Karpas-422 (cell line): ENCODE results near the gene ZNF726. TPM values are rescaled to one million over a fixed set of nuclear protein-coding genes. Genes with fewer than 3 reads are reported as not detected.
"Not testable (repeated sequence)": the region's sequence is repeated elsewhere in the genome, so short reads cannot be mapped to it uniquely, and the experiment has no call there.

Experiments used
- DNase-seq: peaks from one replicate; pipeline ENCODE4 v3.0.0-alpha.2; 2015
- H2AFZ ChIP-seq: fragments of 200-600 bp; sonication (generic); 2 replicates; pipeline ENCODE4 v1.6.1; 2014; ENCODE audit warnings: antibody characterized with exemption, low read length, mixed read lengths
- H3K27ac ChIP-seq: fragments of 200-600 bp; sonication (generic); 2 replicates; pipeline ENCODE4 v1.5.1; 2014; ENCODE audit warnings: mild to moderate bottlenecking, low read length, moderate library complexity
- H3K27me3 ChIP-seq: fragments of 200-600 bp; sonication (generic); 2 replicates; pipeline ENCODE4 v1.6.1; 2014; ENCODE audit warnings: low read length, mixed read lengths
- H3K36me3 ChIP-seq: fragments of 200-600 bp; sonication (generic); 2 replicates; pipeline ENCODE4 v1.6.1; 2014; ENCODE audit warnings: low read length, mixed read lengths; ENCODE audit not compliant: insufficient read depth
- H3K4me1 ChIP-seq: fragments of 200-600 bp; sonication (generic); 2 replicates; pipeline ENCODE4 v1.6.1; 2014; ENCODE audit warnings: mild to moderate bottlenecking, low read length, mixed read lengths
- H3K4me2 ChIP-seq: fragments of 200-600 bp; sonication (generic); 2 replicates; pipeline ENCODE4 v1.6.1; 2014; ENCODE audit warnings: low read length, low read depth, mild to moderate bottlenecking; ENCODE audit not compliant: poor library complexity, severe bottlenecking
- H3K4me3 ChIP-seq: fragments of 200-600 bp; sonication (generic); 2 replicates; pipeline ENCODE4 v1.5.1; 2014; ENCODE audit warnings: mild to moderate bottlenecking, antibody characterized with exemption, low read length, mixed read lengths
- H3K79me2 ChIP-seq: fragments of 200-600 bp; sonication (generic); 2 replicates; pipeline ENCODE4 v1.6.1; 2014; ENCODE audit warnings: mild to moderate bottlenecking, low read length, mixed read lengths
- H3K9ac ChIP-seq: fragments of 200-600 bp; sonication (generic); 2 replicates; pipeline ENCODE4 v1.6.0; 2014; ENCODE audit warnings: low read length
- H3K9me2 ChIP-seq: fragments of 200-600 bp; sonication (generic), shearing (Covaris generic); replicated peaks from 2 replicates; pipeline ENCODE4 v1.6.0; 2014; ENCODE audit warnings: mild to moderate bottlenecking, low read length, moderate library complexity; ENCODE audit not compliant: insufficient read depth
- H3K9me3 ChIP-seq: fragments of 300-700, 200-600 bp; sonication (generic); 2 replicates; pipeline ENCODE4 v1.6.1; 2014; ENCODE audit warnings: low read length, mixed read lengths
- H4K20me1 ChIP-seq: fragments of 200-600 bp; sonication (generic); 2 replicates; pipeline ENCODE4 v1.6.1; 2014; ENCODE audit warnings: mild to moderate bottlenecking, antibody characterized with exemption, low read length, low read depth; ENCODE audit not compliant: insufficient read depth
- total RNA-seq: library from RNA; depleted of rRNA; stranded (reverse); fragments of >200 nt; shearing (Covaris generic); gene quantifications from 2 replicates; pipeline ENCODE4 v1.2.3, GENCODE V29; 2014; ENCODE audit warnings: low replicate concordance

ZNF726 gene
- total RNA-seq, 1 experiment from 2014 or later, result 19.3 TPM

- H3K36me3 ChIP-seq, result peaks cover 6% of the 10 kb centered on the region; the same call in 1 of the 2 replicates
- H3K27ac ChIP-seq, result no peak overlapping the region
- H3K9ac ChIP-seq, result no peak overlapping the region
- no peaks in the 10 kb centered on the region for H4K20me1 ChIP-seq
- H3K79me2 ChIP-seq, result no peaks in the 10 kb centered on the region
- H3K9me3 ChIP-seq, result peaks cover 11% of the 10 kb centered on the region; the same call in 1 of the 2 replicates
- no peaks in the 10 kb centered on the region for H3K4me1 ChIP-seq
- DNase-seq, result no peak
- no peaks in the 10 kb centered on the region for H3K27me3 ChIP-seq
- H3K4me3 ChIP-seq, result no peak overlapping the region
- no peaks in the 10 kb centered on the region for H3K9me2 ChIP-seq
- no peak overlapping the region for H2AFZ ChIP-seq
- no peak overlapping the region for H3K4me2 ChIP-seq
Observed at GRCh38 chr19:23949611-23950010, 34.9 kb downstream of the ZNF726 start.

- DNase-seq, result no peak
- Histone ChIP-seq H3K27ac (no peak overlapping the region), H3K9me2 (no peaks in the 10 kb centered on the region), H3K36me3 (no peaks in the 10 kb centered on the region), H3K4me1 (no peaks in the 10 kb centered on the region), H3K27me3 (no peaks in the 10 kb centered on the region), H3K4me2 (no peak overlapping the region), H2AFZ (no peak overlapping the region), H3K4me3 (no peak overlapping the region), H4K20me1 (no peaks in the 10 kb centered on the region), H3K79me2 (no peaks in the 10 kb centered on the region), H3K9me3 (no peaks in the 10 kb centered on the region), H3K9ac (no peak overlapping the region)
Observed at GRCh38 chr19:23956051-23956450, 41.4 kb downstream of the ZNF726 start.

- Histone ChIP-seq H3K4me1 (no peaks in the 10 kb centered on the region), H3K4me2 (no peak overlapping the region), H3K9ac (no peak overlapping the region), H2AFZ (no peak overlapping the region), H3K9me2 (no peaks in the 10 kb centered on the region), H3K27ac (no peak overlapping the region), H3K27me3 (no peaks in the 10 kb centered on the region), H4K20me1 (no peaks in the 10 kb centered on the region), H3K36me3 (no peaks in the 10 kb centered on the region), H3K79me2 (no peaks in the 10 kb centered on the region), H3K4me3 (no peak overlapping the region), H3K9me3 (no peaks in the 10 kb centered on the region)
- no peak for DNase-seq
Observed at GRCh38 chr19:23957660-23958281, 43.1 kb downstream of the ZNF726 start.

- not testable (repeated sequence) for H3K9ac ChIP-seq, H3K9me2 ChIP-seq
Observed at GRCh38 chr19:23963396-23963795, 48.7 kb downstream of the ZNF726 start.

GRCh38 chr19:23963881-23964280 lies 49.2 kb downstream of the ZNF726 start:
- not testable (repeated sequence) for H2AFZ ChIP-seq, H3K4me1 ChIP-seq, H3K9me3 ChIP-seq, DNase-seq, H3K9me2 ChIP-seq, H3K4me2 ChIP-seq, H3K27me3 ChIP-seq, H3K27ac ChIP-seq, H4K20me1 ChIP-seq, H3K9ac ChIP-seq, H3K79me2 ChIP-seq, H3K4me3 ChIP-seq, H3K36me3 ChIP-seq

More at GRCh38 chr19:23963396-23963795, 48.7 kb downstream of the ZNF726 start:
- H2AFZ ChIP-seq, H3K4me3 ChIP-seq, H3K27me3 ChIP-seq, H3K36me3 ChIP-seq, H4K20me1 ChIP-seq, H3K79me2 ChIP-seq, H3K4me2 ChIP-seq, H3K9me3 ChIP-seq, H3K27ac ChIP-seq, DNase-seq, H3K4me1 ChIP-seq: not testable (repeated sequence)

GRCh38 chr19:23964334-23964733 lies 49.6 kb downstream of the ZNF726 start:
- H3K4me1 ChIP-seq, H4K20me1 ChIP-seq, H3K27me3 ChIP-seq, H3K79me2 ChIP-seq, DNase-seq, H3K4me2 ChIP-seq, H3K36me3 ChIP-seq, H2AFZ ChIP-seq, H3K4me3 ChIP-seq, H3K9me3 ChIP-seq, H3K9ac ChIP-seq, H3K27ac ChIP-seq, H3K9me2 ChIP-seq: not testable (repeated sequence)

- H3K4me1 ChIP-seq, result no peaks in the 10 kb centered on the region
- no peak overlapping the region for H2AFZ ChIP-seq
- no peaks in the 10 kb centered on the region for H3K79me2 ChIP-seq
- no peaks in the 10 kb centered on the region for H4K20me1 ChIP-seq
- no peaks in the 10 kb centered on the region for H3K36me3 ChIP-seq
- no peaks in the 10 kb centered on the region for H3K27me3 ChIP-seq
- H3K9me2 ChIP-seq, result no peaks in the 10 kb centered on the region
- H3K9ac ChIP-seq, result no peak overlapping the region
- no peak overlapping the region for H3K4me3 ChIP-seq
- no peak for DNase-seq
- H3K4me2 ChIP-seq, result no peak overlapping the region
- no peak overlapping the region for H3K27ac ChIP-seq
- H3K9me3 ChIP-seq, result no peaks in the 10 kb centered on the region
Observed at GRCh38 chr19:23969630-23970029, 54.9 kb downstream of the ZNF726 start.

GRCh38 chr19:23971598-23971997 lies 56.9 kb downstream of the ZNF726 start:
- no peak overlapping the region for H3K27ac ChIP-seq
- H3K79me2 ChIP-seq, result no peaks in the 10 kb centered on the region
- no peaks in the 10 kb centered on the region for H3K9me2 ChIP-seq
- H2AFZ ChIP-seq, result no peak overlapping the region
- no peak overlapping the region for H3K4me3 ChIP-seq
- no peaks in the 10 kb centered on the region for H3K9me3 ChIP-seq
- H3K4me2 ChIP-seq, result no peak overlapping the region
- H3K9ac ChIP-seq, result no peak overlapping the region
- no peaks in the 10 kb centered on the region for H3K27me3 ChIP-seq
- no peaks in the 10 kb centered on the region for H4K20me1 ChIP-seq
- no peak for DNase-seq
- H3K4me1 ChIP-seq, result no peaks in the 10 kb centered on the region
- H3K36me3 ChIP-seq, result no peaks in the 10 kb centered on the region

GRCh38 chr19:23972161-23972560 lies 57.5 kb downstream of the ZNF726 start:
- H3K27ac ChIP-seq, result no peak overlapping the region
- H3K9me2 ChIP-seq, result no peaks in the 10 kb centered on the region
- DNase-seq, result no peak
- H3K9me3 ChIP-seq, result no peaks in the 10 kb centered on the region
- no peak overlapping the region for H3K9ac ChIP-seq
- H2AFZ ChIP-seq, result no peak overlapping the region
- no peaks in the 10 kb centered on the region for H3K27me3 ChIP-seq
- no peaks in the 10 kb centered on the region for H4K20me1 ChIP-seq
- H3K4me3 ChIP-seq, result no peak overlapping the region
- no peaks in the 10 kb centered on the region for H3K36me3 ChIP-seq
- H3K4me2 ChIP-seq, result no peak overlapping the region
- H3K79me2 ChIP-seq, result no peaks in the 10 kb centered on the region
- no peaks in the 10 kb centered on the region for H3K4me1 ChIP-seq
